ENCODE data around the gene SUPT6H. TPM values are rescaled to one million over a fixed set of nuclear protein-coding genes. Genes with fewer than 3 reads are reported as not detected.

SUPT6H gene
- total and polyA plus RNA-seq, 2 of the 8 experiments (the other 6 are each of a cell fraction or from before 2014, with no cell fraction given), result 32.0 to 59.9 TPM

GRCh38 chr17:28717578-28718332 lies 55.8 kb downstream of the SUPT6H start, which contains the start of gene RAB34 (continued):
- TF ChIP-seq TAF7 (optimal IDR thresholded peaks at IDR 0.05; ENCODE audit: borderline replicate concordance, low read depth, low read length), result peak; percentile 65
- no peak for TF ChIP-seq HDAC6 (IDR thresholded peaks at IDR 0.05; ENCODE audit: low read depth, low read length)
- TF ChIP-seq SRF (IDR thresholded peaks at IDR 0.05; ENCODE audit: low read depth, low read length), result no peak
- no peak for TF ChIP-seq EZH2 (IDR thresholded peaks at IDR 0.05; ENCODE audit: low read depth, low read length, severe bottlenecking)
- no peak for TF ChIP-seq BCL11A (IDR thresholded peaks at IDR 0.05; ENCODE audit: low read depth in 2 of 2, low read length in 2 of 2)
- no peak for TF ChIP-seq CHD7 (IDR thresholded peaks at IDR 0.05; ENCODE audit: insufficient replicate concordance, low read length)
- peak; percentile 69; the same call in 1 of the 2 replicates for TF ChIP-seq YY1 (IDR thresholded peaks at IDR 0.05; ENCODE audit: low read depth, low read length)

Measured in H1 (cell line).